GM23338 (cell line): ENCODE measurements around the gene ZFP64. TPM values are rescaled to one million over a fixed set of nuclear protein-coding genes. Genes with fewer than 3 reads are reported as not detected.

ENCODE experiments used
- ATAC-seq: fragments of 200-7000 bp; cut with Tn5 transposase; 3 replicates; pipeline ENCODE4 v1.9.1; 2020
- DNase-seq: peaks from one replicate; pipeline ENCODE4 v3.0.0-alpha.2; 2015; ENCODE audit warnings: low spot score
- H2AFZ ChIP-seq: fragments of 200-600 bp; sonication (generic); 2 replicates; pipeline ENCODE4 v1.8.0; 2016; ENCODE audit warnings: antibody characterized with exemption, mild to moderate bottlenecking, moderate library complexity
- H3F3A ChIP-seq: fragments of 200-600 bp; sonication (generic); replicated peaks from 2 replicates; pipeline ENCODE4 v1.8.0; 2017; ENCODE audit warnings: antibody characterized with exemption, mixed run types, low read depth
- H3K27ac ChIP-seq: fragments of 200-600 bp; sonication (generic); 2 replicates; pipeline ENCODE4 v1.6.1; 2016; ENCODE audit warnings: low read depth
- H3K27me3 ChIP-seq: fragments of 200-600 bp; sonication (generic); 2 replicates; pipeline ENCODE4 v1.8.0; 2016; ENCODE audit warnings: mild to moderate bottlenecking, mixed run types, moderate library complexity; ENCODE audit not compliant: insufficient read depth
- H3K36me3 ChIP-seq: fragments of 200-600 bp; sonication (generic); 2 replicates; pipeline ENCODE4 v1.8.0; 2016; ENCODE audit warnings: mild to moderate bottlenecking; ENCODE audit not compliant: insufficient read depth
- H3K4me1 ChIP-seq: fragments of 200-600 bp; sonication (generic); 2 replicates; pipeline ENCODE4 v1.8.0; 2016; ENCODE audit warnings: mild to moderate bottlenecking, moderate library complexity; ENCODE audit not compliant: insufficient read depth
- H3K4me2 ChIP-seq: fragments of 200-600 bp; sonication (generic); 2 replicates; pipeline ENCODE4 v1.7.1; 2017; ENCODE audit warnings: mixed run types
- H3K4me3 ChIP-seq: fragments of 200-600 bp; sonication (generic); 2 replicates; pipeline ENCODE4 v1.6.1; 2016; ENCODE audit warnings: mixed run types
- H3K79me2 ChIP-seq: fragments of 200-600 bp; sonication (generic); replicated peaks from 2 replicates; pipeline ENCODE4 v1.8.0; 2017; ENCODE audit warnings: mild to moderate bottlenecking; ENCODE audit not compliant: insufficient read depth
- H3K9me2 ChIP-seq: fragments of 200-600 bp; sonication (generic); 2 replicates; pipeline ENCODE4 v1.8.0; 2017; ENCODE audit not compliant: insufficient read depth
- H4K20me1 ChIP-seq: fragments of 200-600 bp; sonication (generic); replicated peaks from 2 replicates; pipeline ENCODE4 v1.8.0; 2017; ENCODE audit warnings: mild to moderate bottlenecking; ENCODE audit not compliant: insufficient read depth
- H3K27ac Mint-ChIP-seq: 2 replicates; pipeline ENCODE4 v1.8.0; 2020; ENCODE audit warnings: inconsistent platforms, mild to moderate bottlenecking, moderate library complexity, mixed read lengths
- H3K27me3 Mint-ChIP-seq: 3 replicates; pipeline ENCODE4 v1.8.0; 2022; ENCODE audit warnings: low read depth, mild to moderate bottlenecking, moderate library complexity, mixed read lengths, inconsistent platforms; ENCODE audit not compliant: insufficient read depth, poor library complexity
- H3K36me3 Mint-ChIP-seq: 3 replicates; pipeline ENCODE4 v1.8.0; 2021; ENCODE audit warnings: low read depth, mild to moderate bottlenecking, inconsistent platforms, moderate library complexity, mixed read lengths
- H3K4me1 Mint-ChIP-seq: 3 replicates; pipeline ENCODE4 v1.8.0; 2020; ENCODE audit warnings: mild to moderate bottlenecking, inconsistent platforms, mixed read lengths
- H3K4me3 Mint-ChIP-seq: 3 replicates; pipeline ENCODE4 v1.8.0; 2021; ENCODE audit warnings: moderate library complexity, mild to moderate bottlenecking, inconsistent platforms, mixed read lengths
- H3K9me3 Mint-ChIP-seq: 3 replicates; pipeline ENCODE4 v1.8.0; 2020; ENCODE audit warnings: moderate library complexity, mild to moderate bottlenecking, inconsistent platforms, mixed read lengths
- EZH2phosphoT487 ChIP-seq: fragments of 200-600 bp; sonication (generic); IDR thresholded peaks from one replicate; pipeline ENCODE4 v1.8.1; 2018; ENCODE audit warnings: antibody characterized with exemption; ENCODE audit not compliant: unreplicated experiment
- NANOG ChIP-seq: IDR thresholded peaks from 2 replicates; pipeline ENCODE4 v1.6.1; 2016; ENCODE audit warnings: antibody characterized with exemption, borderline replicate concordance
- POLR2AphosphoS5 ChIP-seq: IDR thresholded peaks from 2 replicates; pipeline ENCODE4 v1.6.1; 2016; ENCODE audit warnings: antibody characterized with exemption, low read depth
- STAT1 ChIP-seq: IDR thresholded peaks from one replicate; pipeline ENCODE4 v1.6.1; 2016; ENCODE audit warnings: antibody characterized with exemption; ENCODE audit not compliant: unreplicated experiment
- ZNF331 ChIP-seq: fragments of 250-450 bp; sonication (Bioruptor Pico); IDR thresholded peaks from 2 replicates; pipeline ENCODE4 v1.5.0; 2020; ENCODE audit warnings: low read depth, mild to moderate bottlenecking, moderate library complexity
- polyA plus RNA-seq: library from polyadenylated mRNA; unstranded; fragments of >200 nt; fragmentation: Nextera tagmentation; extraction: Ambion mirVana; gene quantifications from 2 replicates; pipeline ENCODE4 v1.2.1, GENCODE V29; 2016
- total RNA-seq: library from RNA; depleted of rRNA; stranded (reverse); fragments of >200 nt; shearing (Covaris generic); gene quantifications from 2 replicates; pipeline ENCODE4 v1.2.3, GENCODE V29; 2014
- TF ChIP-seq, protein P1 (sequence below), 2 experiments: fragments of 200-600 bp in 1 of 2; sonication (generic) in 1 of 2; conservative IDR thresholded peaks; 2 replicates each; pipeline versions ENCODE4 v1.5.1 to v1.6.1; 2016 to 2017; ENCODE audit warnings: antibody characterized with exemption in 2 of 2, low read depth in 2 of 2, mild to moderate bottlenecking in 2 of 2, moderate library complexity in 1 of 2
- TF ChIP-seq, protein P2 (sequence below): fragments of 250-450 bp; sonication (Bioruptor Pico); IDR thresholded peaks from 2 replicates; pipeline ENCODE4 v1.5.0; 2020; ENCODE audit warnings: mild to moderate bottlenecking, moderate library complexity

The ZFP64 gene
- total and polyA plus RNA-seq, 2 experiments from 2014 or later = 9.6 to 30.4 TPM

DNA sequence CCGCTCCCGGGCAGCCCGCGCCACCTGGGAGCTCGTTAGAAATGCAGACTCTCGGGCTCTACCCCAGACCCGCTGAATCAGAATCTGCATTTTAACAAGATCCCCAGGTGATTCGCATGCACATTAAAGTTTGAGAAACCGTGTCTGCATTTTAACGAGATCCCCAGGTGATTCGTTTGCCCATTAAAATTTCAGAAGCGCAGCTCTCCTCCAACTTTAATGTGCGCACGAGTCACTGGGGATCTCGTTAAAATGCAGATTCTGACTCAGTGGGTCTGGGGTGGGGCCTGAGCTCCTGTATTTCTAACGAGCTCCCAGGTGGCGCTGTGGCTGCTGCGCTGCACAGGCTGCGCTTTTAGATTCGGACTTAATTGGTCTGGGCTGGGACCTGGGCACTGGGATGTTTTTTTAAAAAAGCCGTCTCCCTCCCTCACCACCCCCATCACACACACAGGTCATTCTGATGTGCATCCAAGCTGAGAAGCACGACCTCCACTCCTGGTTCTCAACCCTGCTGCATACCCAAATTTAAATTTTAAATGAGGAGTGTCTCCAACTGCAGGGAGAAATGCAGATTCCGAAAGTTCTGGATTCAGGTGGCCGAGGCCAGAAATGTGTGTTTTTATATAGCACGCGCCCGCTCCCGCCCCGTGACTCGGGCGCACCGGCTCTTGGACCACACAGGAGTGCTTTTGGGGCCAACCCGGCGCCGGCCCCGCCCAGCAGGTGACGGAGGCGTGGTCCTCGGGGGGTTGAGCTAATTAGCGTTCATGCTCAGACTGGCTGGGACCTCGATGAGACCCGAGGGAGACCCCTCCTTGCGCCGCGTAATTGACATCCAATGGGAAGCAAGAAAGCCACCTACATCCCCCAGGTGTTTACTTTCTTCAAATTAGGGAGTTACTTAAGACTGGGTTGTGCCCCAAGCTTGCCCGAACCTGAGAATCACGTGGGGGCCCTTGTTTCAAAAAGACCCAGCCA lies 85.8 kb downstream of the ZFP64 start (continued):
- TF ChIP-seq, protein P1, sequence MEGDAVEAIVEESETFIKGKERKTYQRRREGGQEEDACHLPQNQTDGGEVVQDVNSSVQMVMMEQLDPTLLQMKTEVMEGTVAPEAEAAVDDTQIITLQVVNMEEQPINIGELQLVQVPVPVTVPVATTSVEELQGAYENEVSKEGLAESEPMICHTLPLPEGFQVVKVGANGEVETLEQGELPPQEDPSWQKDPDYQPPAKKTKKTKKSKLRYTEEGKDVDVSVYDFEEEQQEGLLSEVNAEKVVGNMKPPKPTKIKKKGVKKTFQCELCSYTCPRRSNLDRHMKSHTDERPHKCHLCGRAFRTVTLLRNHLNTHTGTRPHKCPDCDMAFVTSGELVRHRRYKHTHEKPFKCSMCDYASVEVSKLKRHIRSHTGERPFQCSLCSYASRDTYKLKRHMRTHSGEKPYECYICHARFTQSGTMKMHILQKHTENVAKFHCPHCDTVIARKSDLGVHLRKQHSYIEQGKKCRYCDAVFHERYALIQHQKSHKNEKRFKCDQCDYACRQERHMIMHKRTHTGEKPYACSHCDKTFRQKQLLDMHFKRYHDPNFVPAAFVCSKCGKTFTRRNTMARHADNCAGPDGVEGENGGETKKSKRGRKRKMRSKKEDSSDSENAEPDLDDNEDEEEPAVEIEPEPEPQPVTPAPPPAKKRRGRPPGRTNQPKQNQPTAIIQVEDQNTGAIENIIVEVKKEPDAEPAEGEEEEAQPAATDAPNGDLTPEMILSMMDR (conservative IDR thresholded peaks at IDR 0.05; ENCODE audit: low read depth in 2 of 2) = peak; percentile 56 to 58
- peak; percentile 31; the same call in 1 of the 2 replicates for TF ChIP-seq POLR2AphosphoS5

DNA sequence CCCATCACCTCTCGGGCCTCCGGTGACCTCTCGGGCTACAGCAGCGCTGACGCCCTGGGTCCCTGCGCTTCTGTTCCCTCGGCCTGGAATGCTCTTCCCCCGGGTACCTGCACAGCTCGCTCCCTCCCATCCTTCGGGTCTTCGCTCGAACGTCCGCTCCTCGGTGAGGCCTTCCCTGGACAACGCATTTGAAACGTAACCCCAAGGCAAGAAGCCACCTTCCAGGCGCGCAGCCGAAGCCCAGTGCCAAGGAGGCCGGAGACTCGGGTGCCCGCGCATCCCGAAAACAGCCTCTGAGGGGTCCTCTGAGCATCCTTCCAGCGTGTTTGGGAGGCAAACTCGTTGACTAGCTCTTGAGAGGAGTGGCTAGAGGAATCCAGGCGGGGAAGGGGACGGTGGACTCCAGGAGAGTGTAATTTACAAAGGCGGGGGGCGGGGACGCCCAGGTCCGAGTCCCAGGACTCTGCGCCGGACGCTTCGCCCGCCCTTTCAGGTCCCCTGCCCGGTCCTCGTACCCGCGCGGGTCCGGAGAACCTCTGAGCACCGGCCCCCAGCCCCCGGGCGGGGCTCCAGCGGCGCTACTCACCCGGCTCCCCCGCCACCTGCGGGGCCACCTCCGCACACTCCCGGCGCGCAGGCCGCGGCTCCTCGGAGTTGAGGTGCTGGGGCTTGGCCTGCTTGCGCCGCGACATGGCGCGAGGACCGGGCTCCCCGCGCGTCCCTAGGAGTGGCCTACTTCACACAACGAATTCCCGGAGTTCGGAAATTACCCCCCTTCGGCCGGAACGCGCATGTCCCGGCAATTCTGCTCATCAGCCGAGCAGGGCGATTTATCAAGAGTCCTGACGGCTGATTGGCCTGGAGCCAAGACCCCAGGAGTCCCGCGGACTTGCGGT lies 86.8 kb downstream of the ZFP64 start:
- Histone ChIP-seq H2AFZ (peak overlapping the region; percentile 81), H3K4me1 (peaks cover 27% of the 10 kb centered on the region), H3K9me2 (no peaks in the 10 kb centered on the region), H3F3A (peaks cover 31% of the 10 kb centered on the region; the same call in 1 of the 2 replicates), H3K27ac (peak overlapping the region; percentile 90), H3K36me3 (no peaks in the 10 kb centered on the region), H3K79me2 (no peaks in the 10 kb centered on the region), H3K4me2 (peak overlapping the region; percentile 87), H3K27me3 (peaks cover 70% of the 10 kb centered on the region), H4K20me1 (peaks cover 13% of the 10 kb centered on the region), H3K4me3 (peak overlapping the region; percentile 84)
- Mint-ChIP-seq H3K27ac (peak overlapping the region; percentile 56; the same call in 1 of the 2 replicates), H3K9me3 (no peaks in the 10 kb centered on the region), H3K27me3 (peaks cover 53% of the 10 kb centered on the region), H3K36me3 (0 out of 3 replicates have a peak, but pooled peaks cover 3% of the 10 kb centered on the region), H3K4me1 (peaks cover 24% of the 10 kb centered on the region), H3K4me3 (peak overlapping the region; percentile 88)
- TF ChIP-seq ZNF331 (CRISPR knock-in tag) (no peak), NANOG (no peak), POLR2AphosphoS5 (no peak), EZH2phosphoT487 (no peak), STAT1 (no peak)
- TF ChIP-seq, protein P2, sequence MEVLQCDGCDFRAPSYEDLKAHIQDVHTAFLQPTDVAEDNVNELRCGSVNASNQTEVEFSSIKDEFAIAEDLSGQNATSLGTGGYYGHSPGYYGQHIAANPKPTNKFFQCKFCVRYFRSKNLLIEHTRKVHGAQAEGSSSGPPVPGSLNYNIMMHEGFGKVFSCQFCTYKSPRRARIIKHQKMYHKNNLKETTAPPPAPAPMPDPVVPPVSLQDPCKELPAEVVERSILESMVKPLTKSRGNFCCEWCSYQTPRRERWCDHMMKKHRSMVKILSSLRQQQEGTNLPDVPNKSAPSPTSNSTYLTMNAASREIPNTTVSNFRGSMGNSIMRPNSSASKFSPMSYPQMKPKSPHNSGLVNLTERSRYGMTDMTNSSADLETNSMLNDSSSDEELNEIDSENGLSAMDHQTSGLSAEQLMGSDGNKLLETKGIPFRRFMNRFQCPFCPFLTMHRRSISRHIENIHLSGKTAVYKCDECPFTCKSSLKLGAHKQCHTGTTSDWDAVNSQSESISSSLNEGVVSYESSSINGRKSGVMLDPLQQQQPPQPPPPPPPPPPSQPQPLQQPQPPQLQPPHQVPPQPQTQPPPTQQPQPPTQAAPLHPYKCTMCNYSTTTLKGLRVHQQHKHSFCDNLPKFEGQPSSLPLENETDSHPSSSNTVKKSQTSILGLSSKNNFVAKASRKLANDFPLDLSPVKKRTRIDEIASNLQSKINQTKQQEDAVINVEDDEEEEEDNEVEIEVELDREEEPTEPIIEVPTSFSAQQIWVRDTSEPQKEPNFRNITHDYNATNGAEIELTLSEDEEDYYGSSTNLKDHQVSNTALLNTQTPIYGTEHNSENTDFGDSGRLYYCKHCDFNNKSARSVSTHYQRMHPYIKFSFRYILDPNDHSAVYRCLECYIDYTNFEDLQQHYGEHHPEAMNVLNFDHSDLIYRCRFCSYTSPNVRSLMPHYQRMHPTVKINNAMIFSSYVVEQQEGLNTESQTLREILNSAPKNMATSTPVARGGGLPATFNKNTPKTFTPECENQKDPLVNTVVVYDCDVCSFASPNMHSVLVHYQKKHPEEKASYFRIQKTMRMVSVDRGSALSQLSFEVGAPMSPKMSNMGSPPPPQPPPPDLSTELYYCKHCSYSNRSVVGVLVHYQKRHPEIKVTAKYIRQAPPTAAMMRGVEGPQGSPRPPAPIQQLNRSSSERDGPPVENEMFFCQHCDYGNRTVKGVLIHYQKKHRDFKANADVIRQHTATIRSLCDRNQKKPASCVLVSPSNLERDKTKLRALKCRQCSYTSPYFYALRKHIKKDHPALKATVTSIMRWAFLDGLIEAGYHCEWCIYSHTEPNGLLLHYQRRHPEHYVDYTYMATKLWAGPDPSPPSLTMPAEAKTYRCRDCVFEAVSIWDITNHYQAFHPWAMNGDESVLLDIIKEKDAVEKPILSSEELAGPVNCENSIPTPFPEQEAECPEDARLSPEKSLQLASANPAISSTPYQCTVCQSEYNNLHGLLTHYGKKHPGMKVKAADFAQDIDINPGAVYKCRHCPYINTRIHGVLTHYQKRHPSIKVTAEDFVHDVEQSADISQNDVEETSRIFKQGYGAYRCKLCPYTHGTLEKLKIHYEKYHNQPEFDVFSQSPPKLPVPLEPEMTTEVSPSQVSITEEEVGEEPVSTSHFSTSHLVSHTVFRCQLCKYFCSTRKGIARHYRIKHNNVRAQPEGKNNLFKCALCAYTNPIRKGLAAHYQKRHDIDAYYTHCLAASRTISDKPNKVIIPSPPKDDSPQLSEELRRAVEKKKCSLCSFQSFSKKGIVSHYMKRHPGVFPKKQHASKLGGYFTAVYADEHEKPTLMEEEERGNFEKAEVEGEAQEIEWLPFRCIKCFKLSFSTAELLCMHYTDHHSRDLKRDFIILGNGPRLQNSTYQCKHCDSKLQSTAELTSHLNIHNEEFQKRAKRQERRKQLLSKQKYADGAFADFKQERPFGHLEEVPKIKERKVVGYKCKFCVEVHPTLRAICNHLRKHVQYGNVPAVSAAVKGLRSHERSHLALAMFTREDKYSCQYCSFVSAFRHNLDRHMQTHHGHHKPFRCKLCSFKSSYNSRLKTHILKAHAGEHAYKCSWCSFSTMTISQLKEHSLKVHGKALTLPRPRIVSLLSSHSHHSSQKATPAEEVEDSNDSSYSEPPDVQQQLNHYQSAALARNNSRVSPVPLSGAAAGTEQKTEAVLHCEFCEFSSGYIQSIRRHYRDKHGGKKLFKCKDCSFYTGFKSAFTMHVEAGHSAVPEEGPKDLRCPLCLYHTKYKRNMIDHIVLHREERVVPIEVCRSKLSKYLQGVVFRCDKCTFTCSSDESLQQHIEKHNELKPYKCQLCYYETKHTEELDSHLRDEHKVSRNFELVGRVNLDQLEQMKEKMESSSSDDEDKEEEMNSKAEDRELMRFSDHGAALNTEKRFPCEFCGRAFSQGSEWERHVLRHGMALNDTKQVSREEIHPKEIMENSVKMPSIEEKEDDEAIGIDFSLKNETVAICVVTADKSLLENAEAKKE = no peak
- TF ChIP-seq, protein P1 (conservative IDR thresholded peaks at IDR 0.05; ENCODE audit: low read depth in 2 of 2) = no peak
- ATAC-seq (peak; percentile 33), DNase-seq (peak; percentile 88)
